HCT116 (cell line): ENCODE data around the gene INPP5B. TPM values are rescaled to one million over a fixed set of nuclear protein-coding genes. Genes with fewer than 3 reads are reported as not detected.

Source experiments
- ATAC-seq: fragments of 200-7000 bp; cut with Tn5 transposase; 2 replicates; pipeline ENCODE4 v1.9.1; 2020; ENCODE audit warnings: mild to moderate bottlenecking, moderate library complexity
- BruUV-seq: library from RNA; stranded (reverse); fragments of 400-500 nt; replicated peaks from 2 replicates; lab custom pipeline; 2021; lab: Mats Ljungman, UMichigan
- CTCF ChIA-PET: fragments of 300-600 bp; sonication (Branson Sonifier 250); formaldehyde crosslinking; loops from one replicate; lab custom pipeline; 2021; ENCODE audit warnings: antibody characterized with exemption; lab: Charles Lee
- POLR2A ChIA-PET: fragments of 300-600, 350-600 bp; sonication (Branson Sonifier 250); formaldehyde crosslinking; loops from one replicate; lab custom pipeline; 2021; ENCODE audit warnings: antibody characterized with exemption; lab: Charles Lee
- RAD21 ChIA-PET, 2 experiments: fragments of 300-600 bp; sonication (Branson Sonifier 250); formaldehyde crosslinking; loops; one replicate each; lab custom pipeline; 2023; ENCODE audit warnings: low total read pairs in 2 of 2; ENCODE audit not compliant: uncharacterized antibody in 2 of 2, unreplicated experiment in 2 of 2, low non-redundant PET in 1 of 2; lab: Charles Lee
- DNase-seq: peaks from one replicate; pipeline ENCODE4 v3.0.0-alpha.2; 2010; ENCODE audit warnings: low read depth, low spot score
- H2AFZ ChIP-seq: fragments of 200-600 bp; shearing (Covaris generic), sonication (generic); 2 replicates; pipeline ENCODE4 v1.6.1; 2017; ENCODE audit warnings: low read depth, mixed run types, mixed read lengths, antibody characterized with exemption, low read length; ENCODE audit not compliant: poor library complexity, severe bottlenecking
- H3K27ac ChIP-seq: 2 replicates; pipeline ENCODE4 v1.5.1; 2012; ENCODE audit warnings: low read depth, low read length
- H3K27me3 ChIP-seq: fragments of 200-600 bp; sonication (generic); 2 replicates; pipeline ENCODE4 v1.6.1; 2016; ENCODE audit warnings: mixed run types, low read length, mixed read lengths; ENCODE audit not compliant: insufficient read depth
- H3K36me3 ChIP-seq, 2 experiments: fragments of 200-500 bp in 1 of 2; fragments of 200-600 bp in 1 of 2; sonication (Bioruptor generic) in 1 of 2; sonication (generic) in 1 of 2; 2 replicates each; pipeline versions ENCODE4 v1.5.1 to v1.6.1; 2014 to 2016; ENCODE audit warnings: low read length in 2 of 2, inconsistent platforms in 1 of 2, mixed read lengths in 1 of 2, mixed run types in 1 of 2; ENCODE audit not compliant: insufficient read depth in 2 of 2, control insufficient read depth in 1 of 2
- H3K4me1 ChIP-seq, 2 experiments: fragments of 200-600 bp in 1 of 2; sonication (generic) in 1 of 2; 2 replicates each; pipeline versions ENCODE4 v1.5.1 to v1.6.1; 2012 to 2017; ENCODE audit warnings: low read length in 2 of 2, inconsistent platforms in 1 of 2, mild to moderate bottlenecking in 1 of 2, mixed read lengths in 1 of 2, mixed run types in 1 of 2, moderate library complexity in 1 of 2; ENCODE audit not compliant: insufficient read depth in 2 of 2, control insufficient read depth in 1 of 2
- H3K4me2 ChIP-seq: fragments of 200-600 bp; sonication (generic); 2 replicates; pipeline ENCODE4 v1.6.1; 2017; ENCODE audit warnings: mixed run types, low read length, mixed read lengths
- H3K4me3 ChIP-seq, 2 experiments: fragments of 200-600 bp in 1 of 2; sonication (generic) in 1 of 2; replicated peaks in 1 of 2; 2 replicates each; pipeline ENCODE4 v1.5.1; 2011 to 2016; ENCODE audit warnings: low read length in 2 of 2, control low read depth in 1 of 2, low read depth in 1 of 2, mild to moderate bottlenecking in 1 of 2, mixed read lengths in 1 of 2, mixed run types in 1 of 2
- H3K79me2 ChIP-seq: fragments of 200-600 bp; sonication (generic); 2 replicates; pipeline ENCODE4 v1.6.1; 2017; ENCODE audit warnings: mild to moderate bottlenecking, mixed run types, low read length, moderate library complexity, mixed read lengths; ENCODE audit not compliant: insufficient read depth
- H3K9ac ChIP-seq: fragments of 200-600 bp; sonication (generic); 2 replicates; pipeline ENCODE4 v1.6.1; 2016; ENCODE audit warnings: low read length, mixed read lengths
- H3K9me2 ChIP-seq: fragments of 200-600 bp; sonication (generic), shearing (Covaris generic); 2 replicates; pipeline ENCODE4 v1.6.1; 2017; ENCODE audit warnings: mixed run types, mild to moderate bottlenecking, moderate library complexity; ENCODE audit not compliant: insufficient read depth
- H3K9me3 ChIP-seq, 2 experiments: fragments of 200-500 bp in 1 of 2; fragments of 200-600 bp in 1 of 2; sonication (Bioruptor generic) in 1 of 2; sonication (generic) in 1 of 2; 2 replicates each; pipeline ENCODE4 v1.6.1; 2014 to 2017; ENCODE audit warnings: low read length in 2 of 2, mixed read lengths in 2 of 2, inconsistent platforms in 1 of 2, low read depth in 1 of 2, mild to moderate bottlenecking in 1 of 2, mixed run types in 1 of 2, moderate library complexity in 1 of 2; ENCODE audit not compliant: control insufficient read depth in 1 of 2, insufficient read depth in 1 of 2
- H4K20me1 ChIP-seq: fragments of 200-600 bp; sonication (generic), shearing (Covaris generic); 2 replicates; pipeline ENCODE4 v1.6.1; 2017; ENCODE audit warnings: mixed run types, mild to moderate bottlenecking, moderate library complexity; ENCODE audit not compliant: insufficient read depth
- CBX3 ChIP-seq: IDR thresholded peaks from 2 replicates; pipeline ENCODE4 v1.6.1; 2012; ENCODE audit warnings: low read depth
- CEBPB ChIP-seq: IDR thresholded peaks from 2 replicates; pipeline ENCODE4 v1.6.1; 2012; ENCODE audit warnings: low read depth
- CTCF ChIP-seq, 3 experiments: fragments of 200-600 bp in 1 of 3; sonication (generic) in 1 of 3; IDR thresholded peaks in 2 of 3; conservative IDR thresholded peaks in 1 of 3; 2 replicates each; pipeline ENCODE4 v1.5.1; 2012 to 2017; ENCODE audit warnings: low read depth in 2 of 3, low read length in 2 of 3, antibody characterized with exemption in 1 of 3, borderline replicate concordance in 1 of 3, control low read depth in 1 of 3, mild to moderate bottlenecking in 1 of 3, mixed read lengths in 1 of 3, mixed run types in 1 of 3, moderate library complexity in 1 of 3; ENCODE audit not compliant: insufficient read depth in 1 of 3
- EZH2phosphoT487 ChIP-seq: fragments of 200-600 bp; IDR thresholded peaks from 2 replicates; pipeline ENCODE4 v1.6.1; 2018; ENCODE audit warnings: antibody characterized with exemption, borderline replicate concordance
- MAX ChIP-seq: IDR thresholded peaks from 2 replicates; pipeline ENCODE4 v1.6.1; 2012
- TCF7L2 ChIP-seq: IDR thresholded peaks from 2 replicates; pipeline ENCODE4 v1.7.0; 2011; ENCODE audit warnings: borderline replicate concordance, inconsistent platforms; ENCODE audit not compliant: insufficient read depth, insufficient read length; ENCODE audit errors: extremely low read depth
- intact Hi-C: fragments of 100-400 bp; cut with micrococcal nuclease; formaldehyde crosslinking; loops from 2 replicates; pipeline ENCODE4 v1.10.0; 2022
- total RNA-seq: library from RNA; stranded (reverse); gene quantifications from one replicate; pipeline ENCODE4 v1.2.1, GENCODE V29; 2021; ENCODE audit not compliant: unreplicated experiment

INPP5B gene
- total RNA-seq, 1 experiment from 2014 or later = 20.8 TPM

DNA sequence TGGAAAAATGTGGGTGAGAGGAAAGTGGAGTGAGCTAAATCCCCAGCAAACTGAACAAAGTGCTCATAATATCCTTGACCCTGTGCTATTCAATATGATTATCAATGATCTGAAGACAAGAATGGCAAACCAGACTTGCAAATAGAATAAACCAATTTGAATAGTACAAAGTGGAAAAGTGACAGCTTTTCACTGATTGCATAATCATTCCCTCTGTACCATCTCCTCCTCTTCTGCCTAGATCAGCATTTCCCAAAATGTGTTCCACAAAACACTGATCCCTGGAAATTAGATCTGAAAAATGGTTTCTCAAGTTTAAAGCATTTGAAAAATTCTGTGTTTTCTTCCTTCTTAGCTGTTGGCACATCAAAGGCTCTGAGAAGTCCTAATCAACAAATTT lies 95.6 kb downstream of the INPP5B start:
- POLR2A ChIA-PET = interaction anchor here (0.6 kb wide), 1 partner anchor 8 kb away, joined by 3 read pairs; the partner anchor contains the start of gene MTF1
- TF ChIP-seq EZH2phosphoT487 (no peak), TCF7L2 (no peak), MAX (no peak), CTCF (IDR thresholded peaks at IDR 0.05 in 2 of 3, conservative IDR thresholded peaks at IDR 0.05 in 1 of 3; ENCODE audit: borderline replicate concordance in 1 of 3, insufficient read depth in 1 of 3, low read depth in 2 of 3, low read length in 2 of 3) (no peak), CBX3 (no peak), CEBPB (no peak)
- RAD21 ChIA-PET = no interaction called here
- ATAC-seq (no peak), DNase-seq (no peak)
- H4K20me1 ChIP-seq = peaks cover 4% of the 10 kb centered on the region; the same call in 1 of the 2 replicates
- intact Hi-C loops = no loop called here
- H3K9me2 ChIP-seq = no peaks in the 10 kb centered on the region
- no peak overlapping the region for H2AFZ ChIP-seq
- H3K9ac ChIP-seq = no peak overlapping the region
- CTCF ChIA-PET = interaction anchor here (2.0 kb wide), 1 partner anchor 8 kb away, joined by 10 read pairs; the partner anchor contains the start of gene MTF1
- H3K4me3 ChIP-seq = no peak overlapping the region
- no peak overlapping the region for H3K27ac ChIP-seq
- no peaks in the 10 kb centered on the region for H3K27me3 ChIP-seq
- H3K36me3 ChIP-seq = peaks cover 4 to 14% of the 10 kb centered on the region in 2 experiments; a peak in 2 of 4 replicates
- H3K79me2 ChIP-seq = peaks cover 90% of the 10 kb centered on the region
- no peaks in the 10 kb centered on the region for H3K4me1 ChIP-seq
- no TSS peak for BruUV-seq
- H3K9me3 ChIP-seq = no peaks in the 10 kb centered on the region
- H3K4me2 ChIP-seq = no peak overlapping the region
